PC-3 (cell line): ENCODE measurements around the gene ARL8A. TPM values are rescaled to one million over a fixed set of nuclear protein-coding genes. Genes with fewer than 3 reads are reported as not detected.

Experiments
- ATAC-seq: fragments of 200-7000 bp; cut with Tn5 transposase; 2 replicates; pipeline ENCODE4 v1.9.1; 2020; ENCODE audit warnings: mild to moderate bottlenecking, moderate library complexity
- BruUV-seq: library from RNA; stranded (reverse); fragments of 400-500 nt; replicated peaks from 2 replicates; lab custom pipeline; 2021; lab: Mats Ljungman, UMichigan
- CTCF ChIA-PET: fragments of 300-600 bp; sonication (Branson Sonifier 250); formaldehyde crosslinking; loops from one replicate; lab custom pipeline; 2022; ENCODE audit warnings: antibody characterized with exemption; lab: Charles Lee
- POLR2A ChIA-PET: fragments of 300-600 bp; sonication (Branson Sonifier 250); formaldehyde crosslinking; loops from one replicate; lab custom pipeline; 2022; ENCODE audit warnings: antibody characterized with exemption; ENCODE audit not compliant: unreplicated experiment; lab: Charles Lee
- DNase-seq: peaks from one replicate; pipeline ENCODE4 v3.0.0-alpha.2; 2015
- H2AFZ ChIP-seq: fragments of 300-600 bp; sonication (generic); 2 replicates; pipeline ENCODE4 v1.6.0; 2016; ENCODE audit warnings: antibody characterized with exemption, low read length
- H3F3A ChIP-seq: fragments of 300-600 bp; sonication (generic); one replicate; pipeline ENCODE4 v1.6.0; 2017; ENCODE audit warnings: antibody characterized with exemption, low read length, control low read depth, mild to moderate bottlenecking; ENCODE audit not compliant: unreplicated experiment
- H3K27ac ChIP-seq: fragments of 300-600 bp; sonication (generic); 2 replicates; pipeline ENCODE4 v1.5.1; 2016; ENCODE audit warnings: mild to moderate bottlenecking, low read length
- H3K27me3 ChIP-seq: fragments of 300-600 bp; sonication (generic); 2 replicates; pipeline ENCODE4 v1.6.1; 2016; ENCODE audit warnings: low read length, mixed read lengths
- H3K36me3 ChIP-seq: fragments of 300-600 bp; sonication (generic); 2 replicates; pipeline ENCODE4 v1.6.1; 2016; ENCODE audit warnings: low read depth, mixed run types, low read length, mixed read lengths
- H3K4me1 ChIP-seq: fragments of 300-600 bp; sonication (generic); 2 replicates; pipeline ENCODE4 v1.5.1; 2016; ENCODE audit warnings: low read length; ENCODE audit not compliant: insufficient read depth
- H3K4me2 ChIP-seq: fragments of 300-600 bp; sonication (generic); 2 replicates; pipeline ENCODE4 v1.6.0; 2016; ENCODE audit warnings: low read length
- H3K4me3 ChIP-seq: fragments of 300-600 bp; sonication (generic); 2 replicates; pipeline ENCODE4 v1.5.1; 2016; ENCODE audit warnings: mild to moderate bottlenecking, low read length, mixed read lengths
- H3K79me2 ChIP-seq: fragments of 300-600 bp; sonication (generic); 2 replicates; pipeline ENCODE4 v1.6.1; 2017; ENCODE audit warnings: low read length, mixed read lengths
- H3K9ac ChIP-seq: fragments of 300-600 bp; sonication (generic); 2 replicates; pipeline ENCODE4 v1.6.0; 2016; ENCODE audit warnings: mild to moderate bottlenecking, low read length
- H3K9me2 ChIP-seq: fragments of 300-600 bp; sonication (generic); replicated peaks from 2 replicates; pipeline ENCODE4 v1.6.1; 2016; ENCODE audit warnings: mixed run types, low read length, mixed read lengths
- H3K9me3 ChIP-seq: fragments of 300-600 bp; sonication (generic); 2 replicates; pipeline ENCODE4 v1.6.1; 2016; ENCODE audit warnings: low read length, mixed read lengths
- H4K20me1 ChIP-seq: fragments of 300-600 bp; sonication (generic); 2 replicates; pipeline ENCODE4 v1.6.1; 2016; ENCODE audit warnings: low read length, mixed read lengths
- EZH2 ChIP-seq: fragments of 300-600 bp; sonication (generic); IDR thresholded peaks from one replicate; pipeline ENCODE4 v1.6.1; 2017; ENCODE audit warnings: antibody characterized with exemption, mild to moderate bottlenecking, low read length; ENCODE audit not compliant: unreplicated experiment
- EZH2phosphoT487 ChIP-seq: fragments of 300-600 bp; sonication (generic); IDR thresholded peaks from 2 replicates; pipeline ENCODE4 v1.6.1; 2018; ENCODE audit warnings: mild to moderate bottlenecking, antibody characterized with exemption, low read length, borderline replicate concordance
- intact Hi-C: fragments of 100-400 bp; cut with micrococcal nuclease; formaldehyde crosslinking; loops from 2 replicates; pipeline ENCODE4 v1.9.0; 2023
- total RNA-seq: library from RNA; depleted of rRNA; stranded (reverse); fragments of >200 nt; gene quantifications from 2 replicates; pipeline ENCODE4 v1.2.3, GENCODE V29; 2014
- TF ChIP-seq, protein P1 (sequence below): fragments of 300-600 bp; sonication (generic); conservative IDR thresholded peaks from 2 replicates; pipeline ENCODE4 v1.5.1; 2017; ENCODE audit warnings: antibody characterized with exemption, low read depth, mild to moderate bottlenecking, low read length

Gene ARL8A
- total RNA-seq, 1 experiment from 2014 or later = 20.4 TPM

DNA sequence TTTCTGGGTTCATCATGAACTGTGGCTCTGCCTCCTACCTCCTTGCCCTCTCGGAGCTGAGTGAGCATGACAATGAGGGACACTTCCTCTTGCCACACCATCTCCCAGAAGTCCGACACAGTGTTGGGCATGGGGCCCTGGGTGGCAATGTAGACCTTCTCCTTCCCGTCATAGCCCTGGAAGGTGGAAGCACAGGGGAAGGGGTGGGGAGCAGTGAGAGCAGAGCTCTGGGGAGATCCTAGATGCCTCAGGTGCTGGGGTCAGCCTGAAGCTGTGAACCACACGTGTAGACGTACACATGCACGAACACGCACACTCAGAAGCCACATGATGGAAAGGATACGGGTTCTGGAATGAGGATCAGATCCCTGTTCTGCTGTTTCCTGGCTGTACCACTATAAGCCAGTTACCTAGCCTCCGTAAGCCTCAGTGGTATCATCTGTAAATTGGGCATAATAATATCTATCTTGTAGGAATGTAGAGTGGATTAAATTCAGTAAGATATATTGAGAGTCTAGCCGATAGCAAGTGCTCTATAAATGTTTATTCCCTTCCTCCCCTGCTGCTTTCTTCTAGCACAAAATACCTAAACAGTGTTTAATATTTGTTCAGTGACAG, 9.7 kb upstream of the ARL8A start:
- intact Hi-C loops = no loop called here
- POLR2A ChIA-PET = no interaction called here
- CTCF ChIA-PET = interaction anchor here (0.6 kb wide), 1 partner anchor 1395 kb away, joined by 3 read pairs; no protein-coding TSS in a partner anchor

DNA sequence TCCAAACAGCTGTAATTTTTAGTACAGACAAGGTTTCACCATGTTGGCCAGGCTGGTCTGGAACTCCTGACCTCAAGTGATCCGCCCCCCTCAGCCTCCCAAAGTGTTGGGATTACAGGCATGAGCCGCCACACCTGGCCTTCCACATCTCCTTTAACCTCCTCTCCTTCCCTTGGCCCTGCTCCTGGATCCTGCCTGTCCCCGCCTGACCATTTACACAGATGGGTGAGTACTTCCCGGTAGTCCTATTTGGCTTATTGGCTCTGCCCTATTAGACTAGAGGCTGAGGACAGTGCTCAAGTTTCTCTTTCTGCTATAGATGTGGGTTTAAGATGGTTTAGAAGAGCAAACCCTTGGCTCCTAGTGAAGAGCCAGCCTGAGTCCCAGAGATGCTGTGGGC, 8.7 kb upstream of the ARL8A start:
- ChIA-PET CTCF (no interaction called here), POLR2A (no interaction called here)
- H3K4me3 ChIP-seq = no peak overlapping the region
- H3K27me3 ChIP-seq = no peaks in the 10 kb centered on the region
- no peak overlapping the region for H3K27ac ChIP-seq
- H2AFZ ChIP-seq = no peak overlapping the region
- H4K20me1 ChIP-seq = no peaks in the 10 kb centered on the region
- no peak for TF ChIP-seq EZH2phosphoT487
- TF ChIP-seq, protein P1, sequence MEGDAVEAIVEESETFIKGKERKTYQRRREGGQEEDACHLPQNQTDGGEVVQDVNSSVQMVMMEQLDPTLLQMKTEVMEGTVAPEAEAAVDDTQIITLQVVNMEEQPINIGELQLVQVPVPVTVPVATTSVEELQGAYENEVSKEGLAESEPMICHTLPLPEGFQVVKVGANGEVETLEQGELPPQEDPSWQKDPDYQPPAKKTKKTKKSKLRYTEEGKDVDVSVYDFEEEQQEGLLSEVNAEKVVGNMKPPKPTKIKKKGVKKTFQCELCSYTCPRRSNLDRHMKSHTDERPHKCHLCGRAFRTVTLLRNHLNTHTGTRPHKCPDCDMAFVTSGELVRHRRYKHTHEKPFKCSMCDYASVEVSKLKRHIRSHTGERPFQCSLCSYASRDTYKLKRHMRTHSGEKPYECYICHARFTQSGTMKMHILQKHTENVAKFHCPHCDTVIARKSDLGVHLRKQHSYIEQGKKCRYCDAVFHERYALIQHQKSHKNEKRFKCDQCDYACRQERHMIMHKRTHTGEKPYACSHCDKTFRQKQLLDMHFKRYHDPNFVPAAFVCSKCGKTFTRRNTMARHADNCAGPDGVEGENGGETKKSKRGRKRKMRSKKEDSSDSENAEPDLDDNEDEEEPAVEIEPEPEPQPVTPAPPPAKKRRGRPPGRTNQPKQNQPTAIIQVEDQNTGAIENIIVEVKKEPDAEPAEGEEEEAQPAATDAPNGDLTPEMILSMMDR = no peak
- TF ChIP-seq EZH2 = no peak
- DNase-seq (no peak), ATAC-seq (no peak)
- H3K9ac ChIP-seq = no peak overlapping the region
- H3K4me2 ChIP-seq = no peak overlapping the region
- no peaks in the 10 kb centered on the region for H3F3A ChIP-seq
- BruUV-seq = no TSS peak
- no peaks in the 10 kb centered on the region for H3K9me3 ChIP-seq
- intact Hi-C loops = no loop called here
- H3K4me1 ChIP-seq = no peaks in the 10 kb centered on the region
- H3K36me3 ChIP-seq = no peaks in the 10 kb centered on the region
- no peaks in the 10 kb centered on the region for H3K9me2 ChIP-seq
- H3K79me2 ChIP-seq = no peaks in the 10 kb centered on the region

More for the DNA sequence above, 9.7 kb upstream of the ARL8A start:
- H3K4me2 ChIP-seq = no peak overlapping the region
- no TSS peak for BruUV-seq
- H3K9me2 ChIP-seq = no peaks in the 10 kb centered on the region
- no peaks in the 10 kb centered on the region for H3K79me2 ChIP-seq
- H2AFZ ChIP-seq = 0 out of 2 replicates have a peak overlapping the region, but pooled peaks have one; percentile 34
- H3F3A ChIP-seq = no peaks in the 10 kb centered on the region
- no peaks in the 10 kb centered on the region for H3K27me3 ChIP-seq
- no peaks in the 10 kb centered on the region for H4K20me1 ChIP-seq
- TF ChIP-seq EZH2 = no peak
- no peak for TF ChIP-seq EZH2phosphoT487
- TF ChIP-seq, protein P1 = no peak
- H3K36me3 ChIP-seq = no peaks in the 10 kb centered on the region
- no peak for DNase-seq
- no peak for ATAC-seq
- H3K9ac ChIP-seq = no peak overlapping the region
- H3K4me3 ChIP-seq = no peak overlapping the region
- H3K4me1 ChIP-seq = no peaks in the 10 kb centered on the region
- H3K27ac ChIP-seq = no peak overlapping the region
- no peaks in the 10 kb centered on the region for H3K9me3 ChIP-seq

DNA sequence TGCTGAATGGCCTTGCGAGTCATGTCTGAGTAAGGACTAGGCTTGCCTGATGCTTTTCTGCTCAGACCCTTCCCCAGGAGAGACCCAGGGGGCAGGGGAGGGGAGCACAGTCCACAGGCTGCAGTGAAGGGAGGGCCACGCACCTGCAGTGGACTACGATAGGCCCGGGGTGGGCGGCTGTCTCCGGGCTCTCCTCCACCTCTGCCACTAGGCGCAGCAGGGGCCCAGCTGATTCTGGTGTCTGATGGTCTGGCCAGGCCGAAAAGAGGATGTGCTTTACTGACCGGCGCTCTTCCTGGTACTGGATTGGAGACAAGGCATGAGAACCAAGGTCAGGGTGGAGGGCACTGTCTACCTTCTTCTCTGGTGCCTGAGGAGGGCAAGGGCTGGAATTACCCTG, 7.9 kb upstream of the ARL8A start:
- Histone ChIP-seq H2AFZ (no peak overlapping the region), H3K9me2 (no peaks in the 10 kb centered on the region), H3K4me3 (no peak overlapping the region), H3K9me3 (no peaks in the 10 kb centered on the region), H3K27ac (no peak overlapping the region), H3K4me2 (no peak overlapping the region), H3K27me3 (no peaks in the 10 kb centered on the region), H3F3A (no peaks in the 10 kb centered on the region), H4K20me1 (no peaks in the 10 kb centered on the region), H3K79me2 (no peaks in the 10 kb centered on the region), H3K36me3 (no peaks in the 10 kb centered on the region), H3K9ac (no peak overlapping the region), H3K4me1 (no peaks in the 10 kb centered on the region)
- ChIA-PET POLR2A (no interaction called here), CTCF (no interaction called here)
- DNase-seq (no peak), ATAC-seq (no peak)
- TF ChIP-seq EZH2 (no peak), EZH2phosphoT487 (no peak)
- TF ChIP-seq, protein P1 = no peak
- intact Hi-C loops = no loop called here
- BruUV-seq = no TSS peak
